Cerebellar cortex (tissue), 1 donor: ENCODE measurements around the gene ARAF.

ENCODE experiments used
- DNase-seq: peaks from one replicate; pipeline ENCODE4 v3.0.0-alpha.2; 2015; ENCODE audit warnings: low spot score

ARAF gene

DNA sequence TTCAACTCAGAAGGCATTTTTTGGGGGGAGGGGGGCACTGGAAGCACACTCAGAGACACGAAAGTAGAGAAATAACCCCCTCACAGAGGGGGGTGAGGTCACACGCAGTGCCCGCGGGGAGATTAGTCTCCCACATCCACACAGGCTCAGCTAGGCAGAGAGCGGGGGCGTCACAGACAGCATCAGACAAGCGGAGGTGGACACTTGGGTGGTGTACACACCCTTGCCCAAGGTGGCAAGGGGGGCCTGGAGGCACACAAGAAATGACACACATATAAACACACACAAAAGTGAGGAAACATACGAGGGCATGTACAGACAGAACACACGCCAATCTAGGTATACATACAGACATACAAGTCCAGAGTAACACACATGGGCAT lies 59.3 kb downstream of the ARAF start:
- no peak for DNase-seq
